Measurements from ENCODE around the gene CCDC32. TPM values are rescaled to one million over a fixed set of nuclear protein-coding genes. Genes with fewer than 3 reads are reported as not detected.
"Not testable (repeated sequence)": the region's sequence is repeated elsewhere in the genome, so short reads cannot be mapped to it uniquely, and the experiment has no call there.

The CCDC32 gene
- total and polyA plus RNA-seq, 2 of the 8 experiments (the other 6 are each of a cell fraction or from before 2014, with no cell fraction given) = 8.9 to 12.1 TPM

- H3K36me3 ChIP-seq (ENCODE audit: control insufficient read depth in 2 of 4, insufficient read depth in 4 of 4, low read length in 3 of 4); H3K56ac ChIP-seq (replicated peaks; ENCODE audit: insufficient read length, low read depth, low read length); H2BK12ac ChIP-seq (ENCODE audit: low read depth, low read length); H3K18ac ChIP-seq (ENCODE audit: extremely low read depth, low read length); H2BK20ac ChIP-seq (ENCODE audit: low read length); H2BK120ac ChIP-seq (replicated peaks; ENCODE audit: low read depth, low read length); H3K4me1 ChIP-seq (replicated peaks in 1 of 4; ENCODE audit: control insufficient read depth in 3 of 4, insufficient read depth in 4 of 4, low read length in 3 of 4); H3K27me3 ChIP-seq (replicated peaks in 1 of 4; ENCODE audit: control insufficient read depth in 3 of 4, extremely low read depth in 1 of 4, insufficient read depth in 3 of 4, low read length in 3 of 4); H3K23me2 ChIP-seq (ENCODE audit: low read depth, low read length); H4K5ac ChIP-seq (ENCODE audit: insufficient read length, low read depth, low read length); H3K4me2 ChIP-seq (ENCODE audit: insufficient read depth in 1 of 2, low read depth in 2 of 2, low read length in 2 of 2); H3K9ac ChIP-seq (replicated peaks in 1 of 4; ENCODE audit: extremely low read depth in 1 of 4, low read depth in 3 of 4, low read length in 3 of 4); FAIRE-seq; H3K4me3 ChIP-seq (ENCODE audit: extremely low read depth in 1 of 4, insufficient read depth in 2 of 4, low read depth in 3 of 4, low read length in 4 of 4); H3K79me1 ChIP-seq (ENCODE audit: low read depth, low read length); H3K79me2 ChIP-seq (ENCODE audit: control insufficient read depth in 1 of 2, insufficient read depth in 2 of 2, low read length in 2 of 2); H3K4ac ChIP-seq (replicated peaks; ENCODE audit: insufficient read length, low read depth, low read length); H2BK15ac ChIP-seq (ENCODE audit: low read length); H2AFZ ChIP-seq (ENCODE audit: low read length); H3K9me3 ChIP-seq (ENCODE audit: insufficient read depth in 2 of 2, low read depth in 1 of 2, low read length in 1 of 2); H4K8ac ChIP-seq (ENCODE audit: extremely low read depth, insufficient read depth, low read length); H4K91ac ChIP-seq (replicated peaks; ENCODE audit: insufficient read length, low read length); H3K27ac ChIP-seq (ENCODE audit: low read depth, low read length); H3K23ac ChIP-seq (ENCODE audit: insufficient read length); H2BK5ac ChIP-seq (ENCODE audit: low read depth, low read length); H2AK5ac ChIP-seq (ENCODE audit: low read depth, low read length); H3K14ac ChIP-seq (ENCODE audit: insufficient read length); DNase-seq (ENCODE audit: low read depth in 1 of 2, low spot score in 2 of 2); H4K20me1 ChIP-seq (replicated peaks in 1 of 2; ENCODE audit: control insufficient read depth in 1 of 2, insufficient read depth in 2 of 2, low read length in 2 of 2): not testable (repeated sequence)
- ChIA-PET CTCF (ENCODE audit: partially characterized antibody) (interaction anchor here (1.4 to 2.7 kb wide), 2 partner anchors 9 to 17 kb away, joined by 5 to 13 read pairs; partner anchors contain the start of gene CCDC32), POLR2A (ENCODE audit: partially characterized antibody) (interaction anchor here (0.8 kb wide), 1 partner anchor 12 kb away, joined by 3 read pairs; no protein-coding TSS in a partner anchor)
- 66% methylated on average over 2 of the region's 2 CpGs; no CpG with 5 or more reads in 1 of the 2 experiments for WGBS, 2 experiments (ENCODE audit: extremely low coverage in 1 of 2, insufficient coverage in 1 of 2, insufficient read length in 1 of 2, insufficient replicate concordance in 2 of 2, low coverage in 1 of 2, low lambda C conversion rate in 2 of 2, missing lambda C conversion rate in 1 of 2)
- 0 out of 2 replicates have a peak, but pooled peaks have one; percentile 48 for TF ChIP-seq SP1 (IDR thresholded peaks at IDR 0.05; ENCODE audit: low read depth, low read length)
These were observed 17.0 kb upstream of the CCDC32 start for GRCh38 chr15:40581796-40582195.
